ENCODE results near the gene IFNAR2.

- TF ChIP-seq CTCF (IDR thresholded peaks at IDR 0.05) (no peak), POLR2A (IDR thresholded peaks at IDR 0.05) (no peak)
Measured at GRCh38 chr21:33255404-33255803, 25.7 kb downstream of the IFNAR2 start.
